Activated CD8-positive, alpha-beta memory T cell treated with anti-CD3 and anti-CD28 coated beads, Interleukin-2, amount 10 ng/mL, durations not matched to agents 7 days and 5 days (primary cell): ENCODE data around the gene HOXA4. TPM values are rescaled to one million over a fixed set of nuclear protein-coding genes. Genes with fewer than 3 reads are reported as not detected.

ENCODE experiments used
- ATAC-seq: fragments of 150-1000 bp; cut with Tn5 transposase; one replicate; pipeline ENCODE4 v1.10.0; 2021; ENCODE audit warnings: moderate library complexity
- CTCF ChIA-PET: fragments of 350-600 bp; sonication (Branson Sonifier 250); formaldehyde crosslinking; loops from one replicate; lab custom pipeline; 2021; ENCODE audit warnings: antibody characterized with exemption; lab: Charles Lee
- DNase-seq: peaks from one replicate; pipeline ENCODE4 v3.0.0-alpha.2; 2020
- H3K27ac Mint-ChIP-seq: one replicate; pipeline ENCODE4 v1.8.0; 2021; ENCODE audit warnings: mild to moderate bottlenecking, mixed read lengths
- H3K27me3 Mint-ChIP-seq: one replicate; pipeline ENCODE4 v1.8.0; 2021; ENCODE audit warnings: mixed read lengths
- H3K36me3 Mint-ChIP-seq: one replicate; pipeline ENCODE4 v1.8.0; 2021; ENCODE audit warnings: mild to moderate bottlenecking, mixed read lengths
- H3K4me1 Mint-ChIP-seq: one replicate; pipeline ENCODE4 v1.8.0; 2021; ENCODE audit warnings: mixed read lengths
- H3K4me3 Mint-ChIP-seq: one replicate; pipeline ENCODE4 v1.8.0; 2021; ENCODE audit warnings: mild to moderate bottlenecking, moderate library complexity, mixed read lengths
- H3K9me3 Mint-ChIP-seq: one replicate; pipeline ENCODE4 v1.8.0; 2022; ENCODE audit warnings: low read depth, mixed read lengths
- microRNA-seq: library from miRNA; unstranded; fragments of <30 nt; microRNA quantifications from one replicate; pipeline ENCODE4 v1.2.0, GENCODE V29; 2022
- total RNA-seq, 2 experiments: library from RNA; stranded (reverse); gene quantifications; one replicate each; pipeline ENCODE4 v1.2.3, GENCODE V29; 2021

HOXA4 gene
- total RNA-seq, 2 experiments from 2014 or later: not detected

GRCh38 chr7:27088002-27088922 lies 42.3 kb downstream of the HOXA4 start:
- Mint-ChIP-seq H3K4me3 (no peak overlapping the region), H3K4me1 (peaks cover 8% of the 10 kb centered on the region), H3K36me3 (peaks cover 6% of the 10 kb centered on the region), H3K27me3 (peaks cover 73% of the 10 kb centered on the region), H3K9me3 (no peaks in the 10 kb centered on the region), H3K27ac (no peak overlapping the region)
- no peak for DNase-seq
- ATAC-seq: no peak
- CTCF ChIA-PET: no interaction called here

DNA sequence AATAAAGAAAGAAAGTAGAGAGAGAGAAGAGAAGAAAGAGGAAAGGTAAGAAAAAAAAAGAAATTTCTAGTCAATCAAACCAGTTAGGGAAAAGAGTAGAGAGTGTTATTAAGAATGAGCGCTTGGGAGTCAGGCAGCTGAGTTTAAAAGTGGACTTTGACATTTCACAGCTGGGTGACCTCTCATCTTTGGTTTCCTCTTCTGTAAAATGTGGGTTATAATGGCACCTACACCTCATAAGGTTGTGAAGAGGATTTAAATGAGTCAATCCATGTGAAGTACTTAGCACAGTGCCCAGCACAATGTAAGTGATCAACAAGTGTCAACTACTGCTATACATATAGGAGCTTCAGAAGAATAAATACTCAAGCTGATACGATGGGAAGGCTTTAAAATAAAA lies 46.9 kb downstream of the HOXA4 start:
- Mint-ChIP-seq H3K27me3 (peaks cover 29% of the 10 kb centered on the region), H3K4me3 (no peak overlapping the region), H3K36me3 (peaks cover 4% of the 10 kb centered on the region), H3K9me3 (no peaks in the 10 kb centered on the region), H3K4me1 (peaks cover 11% of the 10 kb centered on the region), H3K27ac (no peak overlapping the region)
- DNase-seq: no peak
- CTCF ChIA-PET: no interaction called here
- ATAC-seq: no peak

- DNase-seq: no peak
- Mint-ChIP-seq H3K4me1 (peaks cover 4% of the 10 kb centered on the region), H3K9me3 (no peaks in the 10 kb centered on the region), H3K4me3 (no peak overlapping the region), H3K36me3 (no peaks in the 10 kb centered on the region), H3K27ac (no peak overlapping the region), H3K27me3 (peaks cover 16% of the 10 kb centered on the region)
- no peak for ATAC-seq
- CTCF ChIA-PET: no interaction called here
Measured at GRCh38 chr7:27082171-27082570, 48.4 kb downstream of the HOXA4 start.

DNA sequence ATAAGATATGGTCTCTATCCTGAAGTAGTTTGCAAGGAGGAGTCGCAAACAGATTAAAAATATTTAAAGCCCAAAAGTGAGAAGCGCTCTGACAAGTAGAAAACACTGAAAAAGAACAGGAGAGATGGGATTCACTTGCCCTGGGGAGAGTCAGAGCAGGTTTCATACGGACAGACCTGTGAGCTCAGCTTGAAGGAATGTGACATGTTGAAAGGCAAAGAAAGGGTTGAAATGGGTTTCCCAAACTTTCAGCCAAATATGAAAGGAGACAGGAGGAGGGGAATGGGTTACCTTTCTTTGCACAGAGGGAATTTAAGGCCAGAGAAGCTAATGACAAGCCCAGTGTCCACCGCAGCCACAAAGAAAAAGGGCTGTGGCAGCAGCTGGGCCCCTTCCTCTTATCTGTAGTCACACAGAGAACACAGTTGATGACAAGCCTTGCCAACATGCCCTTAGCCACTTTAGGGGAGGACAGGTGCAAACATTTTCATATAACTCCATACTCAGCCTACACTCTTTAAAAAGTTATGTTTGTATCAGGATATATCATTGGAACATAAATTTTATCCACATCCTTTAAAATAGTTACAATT lies 49.6 kb downstream of the HOXA4 start:
- H3K36me3 Mint-ChIP-seq: no peaks in the 10 kb centered on the region
- DNase-seq (no peak), ATAC-seq (no peak)
- H3K4me1 Mint-ChIP-seq: peaks cover 4% of the 10 kb centered on the region
- H3K27me3 Mint-ChIP-seq: peaks cover 15% of the 10 kb centered on the region
- CTCF ChIA-PET: no interaction called here
- H3K9me3 Mint-ChIP-seq: no peaks in the 10 kb centered on the region
- no peak overlapping the region for H3K27ac Mint-ChIP-seq
- H3K4me3 Mint-ChIP-seq: no peak overlapping the region

DNA sequence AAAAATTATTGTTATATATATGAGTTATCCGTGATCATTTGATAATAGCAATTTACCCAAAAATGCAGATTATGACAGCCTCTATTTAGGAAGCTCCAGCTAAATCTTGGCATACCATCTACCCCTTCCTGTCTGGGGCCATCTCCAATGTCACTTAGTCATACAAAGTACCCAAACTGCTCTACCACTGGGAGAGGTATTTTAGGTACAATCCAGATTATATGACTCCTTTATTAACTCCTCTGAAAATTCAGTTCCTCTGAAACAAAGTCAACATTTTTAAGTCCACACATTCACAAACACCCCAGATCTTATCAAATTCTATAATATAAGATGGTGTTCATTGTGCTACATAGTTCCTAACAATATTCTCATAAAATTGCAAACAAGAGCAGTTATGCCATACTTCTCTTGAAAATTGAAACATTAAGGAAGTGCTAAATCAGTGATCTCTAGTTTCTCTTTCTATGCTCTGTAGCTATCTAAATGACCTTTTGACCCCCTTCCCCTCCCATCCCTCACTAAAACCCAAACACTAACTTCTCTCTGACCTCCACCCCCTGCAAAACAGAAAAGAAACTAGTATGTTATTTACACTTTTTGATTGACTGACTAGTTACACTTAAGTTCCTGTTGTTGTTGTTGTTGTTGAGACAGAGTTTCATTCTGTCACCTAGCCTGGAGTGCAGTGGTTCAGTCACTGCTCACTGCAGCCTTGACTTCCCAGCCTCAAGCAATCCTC lies 51.2 kb downstream of the HOXA4 start:
- H3K27me3 Mint-ChIP-seq: peaks cover 14% of the 10 kb centered on the region
- H3K36me3 Mint-ChIP-seq: no peaks in the 10 kb centered on the region
- no peak for ATAC-seq
- peaks cover 4% of the 10 kb centered on the region for H3K4me1 Mint-ChIP-seq
- no peak overlapping the region for H3K4me3 Mint-ChIP-seq
- H3K27ac Mint-ChIP-seq: no peak overlapping the region
- no peaks in the 10 kb centered on the region for H3K9me3 Mint-ChIP-seq
- CTCF ChIA-PET: no interaction called here
- DNase-seq: no peak

GRCh38 chr7:27078616-27079233 lies 51.8 kb downstream of the HOXA4 start:
- no peak overlapping the region for H3K4me3 Mint-ChIP-seq
- ATAC-seq (no peak), DNase-seq (no peak)
- no peaks in the 10 kb centered on the region for H3K36me3 Mint-ChIP-seq
- H3K9me3 Mint-ChIP-seq: no peaks in the 10 kb centered on the region
- H3K4me1 Mint-ChIP-seq: peaks cover 4% of the 10 kb centered on the region
- peaks cover 16% of the 10 kb centered on the region for H3K27me3 Mint-ChIP-seq
- CTCF ChIA-PET: no interaction called here
- H3K27ac Mint-ChIP-seq: no peak overlapping the region

Small RNA genes lying within 50 kb of the gene (microRNA-seq; reads per million reads assigned to microRNA genes)
- not detected for gene MIR196B

Other genes with a start within 250 kb of the HOXA4 start
- gene HOXA1, start 34.8 kb downstream of the HOXA4 start, total RNA-seq: under 1 TPM; 0.28 to 0.76 TPM
- gene HOXA2, start 28.1 kb downstream of the HOXA4 start, total RNA-seq: not detected
- gene HOXA5, start 12.9 kb upstream of the HOXA4 start, total RNA-seq: not detected
- gene HOXA6, start 17.0 kb upstream of the HOXA4 start, total RNA-seq: not detected
- gene HOXA3, start 21.8 kb upstream of the HOXA4 start, total RNA-seq: not detected
- gene HOXA7, start 25.9 kb upstream of the HOXA4 start, total RNA-seq: not detected
- not detected for gene HOXA9, start 34.8 kb upstream of the HOXA4 start, total RNA-seq
- not detected for gene HOXA10, start 43.6 kb upstream of the HOXA4 start, total RNA-seq
- gene HOXA11, start 54.5 kb upstream of the HOXA4 start, total RNA-seq: not detected
- not detected for gene HOXA13, start 69.3 kb upstream of the HOXA4 start, total RNA-seq
- not detected for gene EVX1, start 112.0 kb upstream of the HOXA4 start, total RNA-seq